Measurements from ENCODE around the gene CERCAM.

The CERCAM gene

GRCh38 chr9:128404560-128404959, 16.1 kb upstream of the CERCAM start:
- in situ Hi-C loops (cut with MboI; ENCODE audit: low pct_unique_long_range_greater_than_20kb, low sequenced_read_pairs, unreplicated experiment): no loop called here
- TF ChIP-seq CTCF (IDR thresholded peaks at IDR 0.05; ENCODE audit: extremely low read depth, insufficient read depth, missing control alignments): no peak
- no peak for DNase-seq (ENCODE audit: low spot score)

DNA sequence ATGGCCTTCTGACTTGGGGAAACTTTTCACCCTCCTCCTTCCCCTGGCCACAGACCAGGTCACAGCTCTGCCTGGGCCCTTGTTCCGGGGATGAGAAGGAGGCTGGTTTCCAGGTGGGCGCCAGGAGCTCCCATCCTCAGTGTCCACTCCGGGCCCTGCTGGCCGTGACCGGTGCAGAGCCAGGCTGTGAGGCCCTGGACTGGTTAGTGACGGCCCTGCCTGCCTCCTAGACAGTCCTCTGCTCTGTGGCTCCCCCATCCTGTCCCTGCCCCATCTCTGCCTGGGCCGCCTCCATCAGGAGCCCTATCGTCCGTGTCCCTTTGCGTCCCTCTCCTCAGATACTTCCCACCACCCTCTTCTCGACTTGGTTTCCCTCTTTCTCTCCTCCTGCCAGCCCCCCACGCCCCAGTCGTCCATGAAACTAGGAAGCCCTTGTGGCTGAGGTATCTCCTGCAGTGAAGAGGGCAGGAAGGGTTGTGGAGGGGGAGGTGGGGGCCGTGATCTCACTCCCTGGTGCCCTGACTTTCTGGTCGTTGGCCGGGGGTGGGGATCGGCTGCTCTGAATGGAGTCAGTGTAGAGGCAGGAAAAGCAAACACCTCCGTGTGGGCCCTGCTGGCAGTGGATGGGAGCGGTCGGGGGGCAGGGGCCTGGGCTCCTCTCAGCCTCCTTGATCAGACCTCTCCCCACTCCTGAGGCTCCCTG, 15.4 kb upstream of the CERCAM start:
- no peak for DNase-seq (ENCODE audit: low spot score)
- in situ Hi-C loops (cut with MboI; ENCODE audit: low pct_unique_long_range_greater_than_20kb, low sequenced_read_pairs, unreplicated experiment): no loop called here
- no peak for TF ChIP-seq CTCF (IDR thresholded peaks at IDR 0.05; ENCODE audit: extremely low read depth, insufficient read depth, missing control alignments)

DNA sequence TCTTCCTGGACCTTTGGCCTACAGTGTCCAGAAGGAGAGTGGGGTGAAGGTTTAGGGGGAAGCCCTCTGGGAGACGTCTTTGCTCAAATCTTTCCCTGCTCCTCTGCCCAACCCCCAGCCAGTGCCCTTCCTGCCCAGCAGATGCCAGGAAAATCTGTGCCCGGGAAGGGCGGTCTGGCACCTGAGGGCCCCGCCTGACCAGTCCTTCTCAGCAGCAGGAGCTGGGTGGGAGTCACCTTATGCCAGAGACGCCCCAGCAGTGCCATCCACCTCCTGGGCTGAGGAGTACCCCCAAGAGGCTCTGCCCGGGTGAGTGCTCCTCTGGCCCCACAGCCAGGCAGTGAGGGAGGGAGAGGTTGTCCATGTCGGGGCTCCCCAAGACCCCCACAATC, 14.9 kb upstream of the CERCAM start:
- no peak for TF ChIP-seq CTCF (IDR thresholded peaks at IDR 0.05; ENCODE audit: extremely low read depth, insufficient read depth, missing control alignments)
- in situ Hi-C loops (cut with MboI; ENCODE audit: low pct_unique_long_range_greater_than_20kb, low sequenced_read_pairs, unreplicated experiment): no loop called here
- DNase-seq (ENCODE audit: low spot score): no peak

DNA sequence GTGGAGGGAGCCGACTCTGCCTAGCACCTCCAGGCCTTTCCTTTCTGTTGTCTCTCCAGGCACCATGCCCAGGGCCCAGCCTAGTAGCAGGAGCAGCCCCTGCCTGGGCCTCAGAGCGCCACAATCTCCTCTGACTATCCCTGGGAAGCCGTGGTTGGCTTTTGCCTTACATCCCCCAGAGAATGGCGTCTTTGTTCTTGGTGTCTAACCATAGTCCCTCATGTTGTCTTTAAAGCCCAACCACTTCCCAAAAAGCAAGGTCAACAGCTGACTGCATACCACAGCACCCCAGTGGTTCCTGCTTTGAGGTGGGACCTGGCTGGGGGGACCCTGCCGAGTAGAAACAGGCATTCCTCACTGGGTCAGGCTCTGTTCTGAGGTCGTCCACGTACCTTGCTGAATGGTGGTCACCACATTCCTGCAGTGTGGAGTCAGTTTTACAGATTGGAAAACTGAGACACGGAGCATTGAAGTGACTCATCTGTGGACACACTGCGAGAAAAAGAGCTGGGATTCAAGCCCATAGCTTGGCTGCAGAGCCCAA, 13.7 kb upstream of the CERCAM start:
- in situ Hi-C loops (cut with MboI; ENCODE audit: low pct_unique_long_range_greater_than_20kb, low sequenced_read_pairs, unreplicated experiment): no loop called here
- no peak for DNase-seq (ENCODE audit: low spot score)
- TF ChIP-seq CTCF (IDR thresholded peaks at IDR 0.05; ENCODE audit: extremely low read depth, insufficient read depth, missing control alignments): no peak

DNA sequence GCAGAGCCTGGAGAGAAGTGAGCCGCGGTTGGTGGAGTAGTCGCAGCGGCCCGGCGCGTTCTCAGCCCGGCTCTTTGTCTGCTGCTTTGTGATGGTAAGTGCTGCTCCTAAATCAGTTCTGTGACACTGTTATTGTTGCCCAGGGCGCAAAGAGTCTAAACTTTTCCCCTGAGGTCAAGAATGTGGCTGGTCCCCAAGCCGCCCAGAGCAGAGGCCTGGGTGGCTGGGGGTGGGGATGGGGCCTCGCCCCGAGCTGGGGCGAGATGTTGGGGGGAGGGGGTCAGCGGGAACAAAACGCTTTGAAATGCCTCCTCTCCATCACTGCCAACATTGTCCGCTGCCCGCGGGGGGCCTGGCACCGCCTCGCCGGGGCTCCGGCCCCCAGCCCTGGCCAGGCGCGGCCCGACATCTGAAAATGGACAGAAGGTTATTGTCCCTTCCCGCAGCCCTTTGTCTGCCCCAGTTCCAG, 11.7 kb upstream of the CERCAM start:
- in situ Hi-C loops (cut with MboI; ENCODE audit: low pct_unique_long_range_greater_than_20kb, low sequenced_read_pairs, unreplicated experiment): no loop called here
- no peak for DNase-seq (ENCODE audit: low spot score)
- no peak for TF ChIP-seq CTCF (IDR thresholded peaks at IDR 0.05; ENCODE audit: extremely low read depth, insufficient read depth, missing control alignments)

- in situ Hi-C loops (cut with MboI; ENCODE audit: low pct_unique_long_range_greater_than_20kb, low sequenced_read_pairs, unreplicated experiment): no loop called here
- TF ChIP-seq CTCF (IDR thresholded peaks at IDR 0.05; ENCODE audit: extremely low read depth, insufficient read depth, missing control alignments): no peak
- no peak for DNase-seq (ENCODE audit: low spot score)
Observed at GRCh38 chr9:128409450-128409849, 11.2 kb upstream of the CERCAM start.
